HEK293 (cell line): ENCODE data around the gene DNAH8.

Experiments
- CTCF ChIA-PET: fragments of 350-600 bp; formaldehyde crosslinking; extraction: SDS; loops from one replicate; lab custom pipeline; 2021; ENCODE audit warnings: antibody characterized with exemption; lab: Yijun Ruan, JAX
- POLR2A ChIA-PET: fragments of 300-600 bp; formaldehyde crosslinking; extraction: SDS; loops from one replicate; lab custom pipeline; 2020; ENCODE audit warnings: antibody characterized with exemption, inconsistent platforms; lab: Yijun Ruan, JAX
- H3K27ac ChIP-seq: fragments of 200-500 bp; sonication (Bioruptor generic); 2 replicates; pipeline ENCODE4 v1.5.1; 2014; ENCODE audit warnings: low read depth, low read length, control low read depth, inconsistent platforms; ENCODE audit errors: extremely low read depth
- H3K36me3 ChIP-seq, 2 experiments: fragments of 200-500 bp in 1 of 2; sonication (Bioruptor generic) in 1 of 2; 1 replicate in 1 of 2; 2 replicates in 1 of 2; pipeline ENCODE4 v1.5.1; 2014 to 2017; ENCODE audit warnings: inconsistent platforms in 2 of 2, low read length in 2 of 2; ENCODE audit not compliant: control insufficient read depth in 2 of 2, insufficient read depth in 1 of 2
- H3K4me1 ChIP-seq: fragments of 200-500 bp; sonication (Bioruptor generic); 2 replicates; pipeline ENCODE4 v1.5.1; 2014; ENCODE audit warnings: mild to moderate bottlenecking, low read length, inconsistent platforms; ENCODE audit not compliant: control insufficient read depth, insufficient read depth
- H3K4me3 ChIP-seq: 2 replicates; pipeline ENCODE4 v1.5.1; 2011; ENCODE audit warnings: low read depth, mild to moderate bottlenecking, control low read depth, low read length, moderate library complexity
- H3K9me3 ChIP-seq: fragments of 200-500 bp; sonication (Bioruptor generic); 2 replicates; pipeline ENCODE4 v1.5.1; 2014; ENCODE audit warnings: low read depth, low read length, inconsistent platforms; ENCODE audit not compliant: control insufficient read depth, insufficient read depth
- BCL11A ChIP-seq: fragments of 450-650 bp; formaldehyde crosslinking; IDR thresholded peaks from 2 replicates; pipeline ENCODE4 v1.5.1; 2016; ENCODE audit warnings: low read depth, missing biosample characterization, missing genetic modification characterization
- GLI2 ChIP-seq: fragments of 450-650 bp; formaldehyde crosslinking; IDR thresholded peaks from 2 replicates; pipeline ENCODE4; 2017; ENCODE audit warnings: missing biosample characterization, missing genetic modification characterization, low read depth, borderline replicate concordance
- MYNN ChIP-seq: fragments of 450-650 bp; formaldehyde crosslinking; IDR thresholded peaks from 2 replicates; pipeline ENCODE4 v1.5.1; 2016; ENCODE audit warnings: missing biosample characterization, missing genetic modification characterization, borderline replicate concordance
- OVOL3 ChIP-seq: fragments of 450-650 bp; formaldehyde crosslinking; IDR thresholded peaks from 2 replicates; pipeline ENCODE4 v1.5.1; 2016; ENCODE audit warnings: missing biosample characterization, missing genetic modification characterization
- ZBTB48 ChIP-seq: fragments of 450-650 bp; formaldehyde crosslinking; IDR thresholded peaks from 2 replicates; pipeline ENCODE4 v1.5.1; 2016; ENCODE audit warnings: missing biosample characterization, missing genetic modification characterization
- ZNF202 ChIP-seq: fragments of 450-650 bp; formaldehyde crosslinking; IDR thresholded peaks from 2 replicates; pipeline ENCODE4 v1.5.1; 2016; ENCODE audit warnings: missing biosample characterization, missing genetic modification characterization, borderline replicate concordance
- ZNF239 ChIP-seq: fragments of 450-650 bp; formaldehyde crosslinking; IDR thresholded peaks from 2 replicates; pipeline ENCODE4 v1.5.1; 2016; ENCODE audit warnings: missing biosample characterization, missing genetic modification characterization
- ZNF274 ChIP-seq, 2 experiments: fragments of 200-500 bp in 1 of 2; fragments of 450-650 bp in 1 of 2; sonication (Bioruptor generic) in 1 of 2; formaldehyde crosslinking in 1 of 2; IDR thresholded peaks; 2 replicates each; pipeline versions ENCODE4 v1.5.1 to v1.6.1; 2014 to 2016; ENCODE audit warnings: borderline replicate concordance in 1 of 2, inconsistent platforms in 1 of 2, low read length in 1 of 2, missing biosample characterization in 1 of 2, missing genetic modification characterization in 1 of 2
- ZNF324 ChIP-seq: fragments of 450-650 bp; formaldehyde crosslinking; IDR thresholded peaks from 2 replicates; pipeline ENCODE4 v1.5.1; 2016; ENCODE audit warnings: missing biosample characterization, missing genetic modification characterization
- ZNF610 ChIP-seq: fragments of 450-650 bp; formaldehyde crosslinking; IDR thresholded peaks from 2 replicates; pipeline ENCODE4 v1.5.1; 2016; ENCODE audit warnings: missing biosample characterization, missing genetic modification characterization, borderline replicate concordance
- ZNF621 ChIP-seq: fragments of 450-650 bp; formaldehyde crosslinking; IDR thresholded peaks from 2 replicates; pipeline ENCODE4 v1.5.1; 2017; ENCODE audit warnings: missing biosample characterization, missing genetic modification characterization
- ZNF623 ChIP-seq: fragments of 450-650 bp; formaldehyde crosslinking; IDR thresholded peaks from 2 replicates; pipeline ENCODE4 v1.5.1; 2016; ENCODE audit warnings: missing biosample characterization, missing genetic modification characterization
- ZNF626 ChIP-seq: fragments of 450-650 bp; sonication (Bioruptor Pico); formaldehyde crosslinking; IDR thresholded peaks from 2 replicates; pipeline ENCODE4 v1.5.1; 2018; ENCODE audit warnings: missing biosample characterization, missing genetic modification characterization, inconsistent platforms
- ZNF629 ChIP-seq: fragments of 450-650 bp; formaldehyde crosslinking; IDR thresholded peaks from 2 replicates; pipeline ENCODE4 v1.5.1; 2017; ENCODE audit warnings: missing biosample characterization, missing genetic modification characterization
- ZNF701 ChIP-seq: fragments of 450-650 bp; formaldehyde crosslinking; IDR thresholded peaks from 2 replicates; pipeline ENCODE4 v1.5.1; 2016; ENCODE audit warnings: missing biosample characterization, missing genetic modification characterization
- ZNF777 ChIP-seq: fragments of 450-650 bp; formaldehyde crosslinking; IDR thresholded peaks from 2 replicates; pipeline ENCODE4 v1.5.1; 2017; ENCODE audit warnings: missing biosample characterization, missing genetic modification characterization, borderline replicate concordance
- TF ChIP-seq, protein P1 (sequence below): fragments of 450-650 bp; formaldehyde crosslinking; IDR thresholded peaks from 2 replicates; pipeline ENCODE4 v1.5.1; 2017; ENCODE audit warnings: missing biosample characterization, missing genetic modification characterization
- TF ChIP-seq, protein P2 (sequence below): fragments of 450-650 bp; IDR thresholded peaks from 2 replicates; pipeline ENCODE4 v1.5.1; 2018; ENCODE audit warnings: missing biosample characterization, mild to moderate bottlenecking, missing genetic modification characterization
- TF ChIP-seq, protein P3 (sequence below): fragments of 450-650 bp; formaldehyde crosslinking; IDR thresholded peaks from 2 replicates; pipeline ENCODE4 v1.5.0; 2017; ENCODE audit warnings: missing biosample characterization, missing genetic modification characterization, borderline replicate concordance
- TF ChIP-seq, protein P4 (sequence below): fragments of 450-650 bp; formaldehyde crosslinking; IDR thresholded peaks from 2 replicates; pipeline ENCODE4; 2016; ENCODE audit warnings: missing biosample characterization, missing genetic modification characterization

DNAH8 gene

DNA sequence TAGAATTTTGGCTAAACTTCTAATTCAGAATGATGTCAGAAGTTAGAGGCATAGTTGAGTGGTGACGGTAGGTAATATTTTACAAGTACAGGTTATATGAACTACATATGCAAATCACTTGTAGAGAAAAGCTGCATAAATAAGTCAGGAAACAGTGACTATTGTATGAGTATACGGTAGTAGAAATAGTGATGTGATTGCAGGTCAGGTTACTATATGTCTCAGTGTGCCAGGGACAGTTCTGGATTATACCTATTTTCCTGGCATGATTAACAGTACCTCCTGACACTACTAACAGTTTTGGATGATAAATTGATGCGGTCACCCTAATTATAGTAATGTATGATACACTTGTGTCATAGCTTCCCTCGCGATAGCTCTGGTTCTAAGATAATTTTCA lies 9.2 kb downstream of the DNAH8 start:
- POLR2A ChIA-PET, result no interaction called here

DNA sequence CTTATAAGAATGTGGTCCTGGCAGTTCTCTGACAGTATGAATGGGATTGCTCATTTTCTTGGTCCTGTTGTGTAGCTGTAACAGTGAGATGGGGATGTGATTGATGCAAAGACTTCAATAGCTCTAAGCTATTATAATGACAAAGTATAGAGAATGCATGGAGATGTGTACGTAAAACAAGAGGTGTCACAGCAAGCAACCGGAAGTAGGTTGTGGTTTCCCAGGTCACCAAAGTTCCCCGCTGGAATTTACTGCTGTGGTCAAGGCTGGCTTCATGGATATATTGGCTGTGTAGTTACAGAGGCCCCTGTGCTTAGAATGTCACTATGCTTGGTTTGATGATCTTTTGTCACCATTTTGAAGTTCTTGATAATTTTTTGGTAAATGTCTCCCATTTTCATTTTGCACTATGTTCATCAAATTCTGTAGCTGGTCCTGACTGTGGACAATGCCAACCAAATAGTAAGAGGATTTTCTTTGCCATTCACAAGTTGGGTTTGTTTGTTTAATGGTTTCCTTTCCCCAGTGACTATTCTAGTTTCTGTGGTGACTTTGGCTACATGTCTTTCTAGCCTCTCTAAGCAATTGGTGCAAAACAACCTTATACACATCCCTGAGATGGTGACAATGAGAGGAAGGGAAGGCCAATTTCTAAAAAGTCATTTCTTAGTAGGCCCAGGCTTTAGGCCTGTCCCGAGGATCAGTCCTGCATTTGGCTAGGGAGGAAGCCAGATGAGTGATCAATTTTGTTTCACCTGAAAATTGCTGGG lies 10.5 kb downstream of the DNAH8 start:
- Histone ChIP-seq H3K4me1 (peaks cover 6% of the 10 kb centered on the region; the same call in 1 of the 2 replicates), H3K27ac (no peak overlapping the region), H3K36me3 (no peaks in the 10 kb centered on the region), H3K9me3 (no peaks in the 10 kb centered on the region), H3K4me3 (no peak overlapping the region)
- no peak for TF ChIP-seq ZNF202 (tag by site-specific recombination)
- TF ChIP-seq, protein P1, sequence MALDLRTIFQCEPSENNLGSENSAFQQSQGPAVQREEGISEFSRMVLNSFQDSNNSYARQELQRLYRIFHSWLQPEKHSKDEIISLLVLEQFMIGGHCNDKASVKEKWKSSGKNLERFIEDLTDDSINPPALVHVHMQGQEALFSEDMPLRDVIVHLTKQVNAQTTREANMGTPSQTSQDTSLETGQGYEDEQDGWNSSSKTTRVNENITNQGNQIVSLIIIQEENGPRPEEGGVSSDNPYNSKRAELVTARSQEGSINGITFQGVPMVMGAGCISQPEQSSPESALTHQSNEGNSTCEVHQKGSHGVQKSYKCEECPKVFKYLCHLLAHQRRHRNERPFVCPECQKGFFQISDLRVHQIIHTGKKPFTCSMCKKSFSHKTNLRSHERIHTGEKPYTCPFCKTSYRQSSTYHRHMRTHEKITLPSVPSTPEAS (tag by site-specific recombination), result no peak
- TF ChIP-seq ZNF324 (tag by site-specific recombination), result no peak
- no peak for TF ChIP-seq OVOL3
- no peak for TF ChIP-seq ZNF626 (tag by site-specific recombination)
- TF ChIP-seq ZNF621 (tag by site-specific recombination), result no peak
- TF ChIP-seq, protein P2, sequence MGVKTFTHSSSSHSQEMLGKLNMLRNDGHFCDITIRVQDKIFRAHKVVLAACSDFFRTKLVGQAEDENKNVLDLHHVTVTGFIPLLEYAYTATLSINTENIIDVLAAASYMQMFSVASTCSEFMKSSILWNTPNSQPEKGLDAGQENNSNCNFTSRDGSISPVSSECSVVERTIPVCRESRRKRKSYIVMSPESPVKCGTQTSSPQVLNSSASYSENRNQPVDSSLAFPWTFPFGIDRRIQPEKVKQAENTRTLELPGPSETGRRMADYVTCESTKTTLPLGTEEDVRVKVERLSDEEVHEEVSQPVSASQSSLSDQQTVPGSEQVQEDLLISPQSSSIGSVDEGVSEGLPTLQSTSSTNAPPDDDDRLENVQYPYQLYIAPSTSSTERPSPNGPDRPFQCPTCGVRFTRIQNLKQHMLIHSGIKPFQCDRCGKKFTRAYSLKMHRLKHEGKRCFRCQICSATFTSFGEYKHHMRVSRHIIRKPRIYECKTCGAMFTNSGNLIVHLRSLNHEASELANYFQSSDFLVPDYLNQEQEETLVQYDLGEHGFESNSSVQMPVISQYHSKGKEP (tag by site-specific recombination), result no peak
- TF ChIP-seq ZNF239, result no peak
- TF ChIP-seq, protein P3, sequence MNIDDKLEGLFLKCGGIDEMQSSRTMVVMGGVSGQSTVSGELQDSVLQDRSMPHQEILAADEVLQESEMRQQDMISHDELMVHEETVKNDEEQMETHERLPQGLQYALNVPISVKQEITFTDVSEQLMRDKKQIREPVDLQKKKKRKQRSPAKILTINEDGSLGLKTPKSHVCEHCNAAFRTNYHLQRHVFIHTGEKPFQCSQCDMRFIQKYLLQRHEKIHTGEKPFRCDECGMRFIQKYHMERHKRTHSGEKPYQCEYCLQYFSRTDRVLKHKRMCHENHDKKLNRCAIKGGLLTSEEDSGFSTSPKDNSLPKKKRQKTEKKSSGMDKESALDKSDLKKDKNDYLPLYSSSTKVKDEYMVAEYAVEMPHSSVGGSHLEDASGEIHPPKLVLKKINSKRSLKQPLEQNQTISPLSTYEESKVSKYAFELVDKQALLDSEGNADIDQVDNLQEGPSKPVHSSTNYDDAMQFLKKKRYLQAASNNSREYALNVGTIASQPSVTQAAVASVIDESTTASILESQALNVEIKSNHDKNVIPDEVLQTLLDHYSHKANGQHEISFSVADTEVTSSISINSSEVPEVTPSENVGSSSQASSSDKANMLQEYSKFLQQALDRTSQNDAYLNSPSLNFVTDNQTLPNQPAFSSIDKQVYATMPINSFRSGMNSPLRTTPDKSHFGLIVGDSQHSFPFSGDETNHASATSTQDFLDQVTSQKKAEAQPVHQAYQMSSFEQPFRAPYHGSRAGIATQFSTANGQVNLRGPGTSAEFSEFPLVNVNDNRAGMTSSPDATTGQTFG (tag by site-specific recombination), result no peak
- no peak for TF ChIP-seq MYNN (tag by site-specific recombination)
- TF ChIP-seq ZNF623 (tag by site-specific recombination), result no peak
- ChIA-PET POLR2A (interaction anchor here (0.6 kb wide), 1 partner anchor 22 kb away, joined by 3 read pairs; the partner anchor contains the start of gene GLO1), CTCF (interaction anchor here (2.3 kb wide), 1 partner anchor 13 kb away, joined by 8 read pairs; no protein-coding TSS in a partner anchor)

More for the DNA sequence above, 9.2 kb downstream of the DNAH8 start:
- Histone ChIP-seq H3K36me3 (no peaks in the 10 kb centered on the region), H3K4me1 (peaks cover 6% of the 10 kb centered on the region; the same call in 1 of the 2 replicates), H3K4me3 (no peak overlapping the region), H3K27ac (no peak overlapping the region), H3K9me3 (no peaks in the 10 kb centered on the region)
- TF ChIP-seq ZBTB48 (tag by site-specific recombination), result no peak
- TF ChIP-seq ZNF629 (tag by site-specific recombination), result no peak
- no peak for TF ChIP-seq BCL11A
- TF ChIP-seq GLI2 (tag by site-specific recombination), result no peak
- TF ChIP-seq ZNF274 (IDR thresholded peaks at IDR 0.05; ENCODE audit: low read length), result no peak
- TF ChIP-seq ZNF274 (tag by site-specific recombination; IDR thresholded peaks at IDR 0.05; ENCODE audit: borderline replicate concordance), result no peak
- no peak for TF ChIP-seq ZNF777 (tag by site-specific recombination)
- no peak for TF ChIP-seq ZNF701 (tag by site-specific recombination)
- no peak for TF ChIP-seq ZNF610 (tag by site-specific recombination)
- TF ChIP-seq, protein P4, sequence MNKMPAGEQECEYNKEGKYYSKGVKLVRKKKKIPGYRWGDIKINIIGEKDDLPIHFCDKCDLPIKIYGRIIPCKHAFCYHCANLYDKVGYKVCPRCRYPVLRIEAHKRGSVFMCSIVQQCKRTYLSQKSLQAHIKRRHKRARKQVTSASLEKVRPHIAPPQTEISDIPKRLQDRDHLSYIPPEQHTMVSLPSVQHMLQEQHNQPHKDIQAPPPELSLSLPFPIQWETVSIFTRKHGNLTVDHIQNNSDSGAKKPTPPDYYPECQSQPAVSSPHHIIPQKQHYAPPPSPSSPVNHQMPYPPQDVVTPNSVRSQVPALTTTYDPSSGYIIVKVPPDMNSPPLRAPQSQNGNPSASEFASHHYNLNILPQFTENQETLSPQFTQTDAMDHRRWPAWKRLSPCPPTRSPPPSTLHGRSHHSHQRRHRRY (tag by site-specific recombination), result no peak
- CTCF ChIA-PET, result interaction anchor here (0.5 to 2.3 kb wide), 4 partner anchors 14 to 1130 kb away, joined by 3 to 8 read pairs (median 4); no protein-coding TSS in a partner anchor
